Measurements from ENCODE around the gene CASP1.

Gene CASP1

GRCh38 chr11:104992781-104993180 is 42.2 kb downstream of the CASP1 start:
- no peaks in the 10 kb centered on the region for H3K27me3 ChIP-seq (ENCODE audit: control insufficient read depth, low read length)
- H3K9me2 ChIP-seq (replicated peaks; ENCODE audit: control insufficient read depth, low read length) = no peaks in the 10 kb centered on the region
- H3K27ac ChIP-seq (ENCODE audit: low read depth, low read length) = no peak overlapping the region
- no peak overlapping the region for H3K4me3 ChIP-seq (ENCODE audit: low read length)
- no peaks in the 10 kb centered on the region for H3F3A ChIP-seq (ENCODE audit: control insufficient read depth, insufficient read depth)
- H3K79me2 ChIP-seq (ENCODE audit: control insufficient read depth, low read length) = no peaks in the 10 kb centered on the region
- no peaks in the 10 kb centered on the region for H3K4me1 ChIP-seq (ENCODE audit: control insufficient read depth, low read length)
- H3K4me2 ChIP-seq (ENCODE audit: low read length) = no peak overlapping the region
- TF ChIP-seq, protein P1, sequence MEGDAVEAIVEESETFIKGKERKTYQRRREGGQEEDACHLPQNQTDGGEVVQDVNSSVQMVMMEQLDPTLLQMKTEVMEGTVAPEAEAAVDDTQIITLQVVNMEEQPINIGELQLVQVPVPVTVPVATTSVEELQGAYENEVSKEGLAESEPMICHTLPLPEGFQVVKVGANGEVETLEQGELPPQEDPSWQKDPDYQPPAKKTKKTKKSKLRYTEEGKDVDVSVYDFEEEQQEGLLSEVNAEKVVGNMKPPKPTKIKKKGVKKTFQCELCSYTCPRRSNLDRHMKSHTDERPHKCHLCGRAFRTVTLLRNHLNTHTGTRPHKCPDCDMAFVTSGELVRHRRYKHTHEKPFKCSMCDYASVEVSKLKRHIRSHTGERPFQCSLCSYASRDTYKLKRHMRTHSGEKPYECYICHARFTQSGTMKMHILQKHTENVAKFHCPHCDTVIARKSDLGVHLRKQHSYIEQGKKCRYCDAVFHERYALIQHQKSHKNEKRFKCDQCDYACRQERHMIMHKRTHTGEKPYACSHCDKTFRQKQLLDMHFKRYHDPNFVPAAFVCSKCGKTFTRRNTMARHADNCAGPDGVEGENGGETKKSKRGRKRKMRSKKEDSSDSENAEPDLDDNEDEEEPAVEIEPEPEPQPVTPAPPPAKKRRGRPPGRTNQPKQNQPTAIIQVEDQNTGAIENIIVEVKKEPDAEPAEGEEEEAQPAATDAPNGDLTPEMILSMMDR (IDR thresholded peaks at IDR 0.05; ENCODE audit: low read depth, low read length, poor library complexity, severe bottlenecking) = no peak
- TF ChIP-seq EZH2phosphoT487 (IDR thresholded peaks at IDR 0.05; ENCODE audit: borderline replicate concordance, low read length) = no peak
- no peaks in the 10 kb centered on the region for H3K9me3 ChIP-seq (ENCODE audit: control insufficient read depth, insufficient read depth, low read length)
- no peaks in the 10 kb centered on the region for H3K36me3 ChIP-seq (ENCODE audit: control insufficient read depth, low read length)
- H4K20me1 ChIP-seq (ENCODE audit: control insufficient read depth, insufficient read depth, low read depth, low read length) = no peaks in the 10 kb centered on the region

GRCh38 chr11:104991994-104992393 is 43.0 kb downstream of the CASP1 start:
- Histone ChIP-seq H3K9me3 (ENCODE audit: control insufficient read depth, insufficient read depth, low read length) (no peaks in the 10 kb centered on the region), H3K4me3 (ENCODE audit: low read length) (no peak overlapping the region), H3K79me2 (ENCODE audit: control insufficient read depth, low read length) (no peaks in the 10 kb centered on the region), H3K4me2 (ENCODE audit: low read length) (no peak overlapping the region), H4K20me1 (ENCODE audit: control insufficient read depth, insufficient read depth, low read depth, low read length) (no peaks in the 10 kb centered on the region), H3K27me3 (ENCODE audit: control insufficient read depth, low read length) (no peaks in the 10 kb centered on the region), H3K27ac (ENCODE audit: low read depth, low read length) (no peak overlapping the region), H3K9me2 (replicated peaks; ENCODE audit: control insufficient read depth, low read length) (no peaks in the 10 kb centered on the region), H3F3A (ENCODE audit: control insufficient read depth, insufficient read depth) (no peaks in the 10 kb centered on the region), H3K36me3 (ENCODE audit: control insufficient read depth, low read length) (no peaks in the 10 kb centered on the region), H3K4me1 (ENCODE audit: control insufficient read depth, low read length) (no peaks in the 10 kb centered on the region)
- TF ChIP-seq EZH2phosphoT487 (IDR thresholded peaks at IDR 0.05; ENCODE audit: borderline replicate concordance, low read length) = no peak
- TF ChIP-seq, protein P1 (IDR thresholded peaks at IDR 0.05; ENCODE audit: low read depth, low read length, poor library complexity, severe bottlenecking) = no peak

GRCh38 chr11:104984808-104985207 is 50.1 kb downstream of the CASP1 start:
- no peaks in the 10 kb centered on the region; the same call in 1 of the 2 replicates for H3K9me3 ChIP-seq (ENCODE audit: control insufficient read depth, insufficient read depth, low read length)
- H3K36me3 ChIP-seq (ENCODE audit: control insufficient read depth, low read length) = no peaks in the 10 kb centered on the region
- no peaks in the 10 kb centered on the region; the same call in 1 of the 2 replicates for H3K9me2 ChIP-seq (replicated peaks; ENCODE audit: control insufficient read depth, low read length)
- no peak for TF ChIP-seq EZH2phosphoT487 (IDR thresholded peaks at IDR 0.05; ENCODE audit: borderline replicate concordance, low read length)
- TF ChIP-seq, protein P1 (IDR thresholded peaks at IDR 0.05; ENCODE audit: low read depth, low read length, poor library complexity, severe bottlenecking) = no peak
- no peaks in the 10 kb centered on the region for H3F3A ChIP-seq (ENCODE audit: control insufficient read depth, insufficient read depth)
- no peaks in the 10 kb centered on the region for H4K20me1 ChIP-seq (ENCODE audit: control insufficient read depth, insufficient read depth, low read depth, low read length)
- H3K4me3 ChIP-seq (ENCODE audit: low read length) = no peak overlapping the region
- H3K4me2 ChIP-seq (ENCODE audit: low read length) = no peak overlapping the region
- H3K27me3 ChIP-seq (ENCODE audit: control insufficient read depth, low read length) = no peaks in the 10 kb centered on the region
- H3K79me2 ChIP-seq (ENCODE audit: control insufficient read depth, low read length) = no peaks in the 10 kb centered on the region
- H3K4me1 ChIP-seq (ENCODE audit: control insufficient read depth, low read length) = no peaks in the 10 kb centered on the region
- H3K27ac ChIP-seq (ENCODE audit: low read depth, low read length) = no peak overlapping the region

All from DOHH2 (cell line).